ENCODE data around the gene RFX5.

Gene RFX5

DNA sequence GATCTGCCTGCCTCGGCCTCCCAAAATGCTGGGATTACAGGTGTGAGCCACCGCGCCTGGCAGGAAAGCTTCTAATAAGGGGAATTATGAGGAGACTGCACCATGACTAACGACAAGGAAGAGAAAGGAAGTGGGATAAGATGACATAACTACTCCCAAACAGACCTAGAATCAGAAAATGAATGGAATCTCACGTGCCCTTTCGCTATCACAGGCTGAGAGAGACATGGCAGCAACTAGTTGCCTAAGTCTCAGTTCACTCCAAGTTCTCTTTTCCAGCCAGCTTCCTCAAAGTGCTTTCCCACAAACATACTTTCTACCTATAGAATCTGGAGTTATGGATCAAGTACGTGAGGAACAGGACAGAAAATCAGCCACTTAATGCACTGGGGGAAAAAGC, 21.8 kb downstream of the RFX5 start:
- DNase-seq (ENCODE audit: low spot score): no peak

- no peak for DNase-seq (ENCODE audit: low spot score)
Measured at GRCh38 chr1:151324390-151324930, 22.6 kb downstream of the RFX5 start.

- no peak for DNase-seq (ENCODE audit: low spot score)
Measured at GRCh38 chr1:151318975-151319374, 28.1 kb downstream of the RFX5 start.

DNA sequence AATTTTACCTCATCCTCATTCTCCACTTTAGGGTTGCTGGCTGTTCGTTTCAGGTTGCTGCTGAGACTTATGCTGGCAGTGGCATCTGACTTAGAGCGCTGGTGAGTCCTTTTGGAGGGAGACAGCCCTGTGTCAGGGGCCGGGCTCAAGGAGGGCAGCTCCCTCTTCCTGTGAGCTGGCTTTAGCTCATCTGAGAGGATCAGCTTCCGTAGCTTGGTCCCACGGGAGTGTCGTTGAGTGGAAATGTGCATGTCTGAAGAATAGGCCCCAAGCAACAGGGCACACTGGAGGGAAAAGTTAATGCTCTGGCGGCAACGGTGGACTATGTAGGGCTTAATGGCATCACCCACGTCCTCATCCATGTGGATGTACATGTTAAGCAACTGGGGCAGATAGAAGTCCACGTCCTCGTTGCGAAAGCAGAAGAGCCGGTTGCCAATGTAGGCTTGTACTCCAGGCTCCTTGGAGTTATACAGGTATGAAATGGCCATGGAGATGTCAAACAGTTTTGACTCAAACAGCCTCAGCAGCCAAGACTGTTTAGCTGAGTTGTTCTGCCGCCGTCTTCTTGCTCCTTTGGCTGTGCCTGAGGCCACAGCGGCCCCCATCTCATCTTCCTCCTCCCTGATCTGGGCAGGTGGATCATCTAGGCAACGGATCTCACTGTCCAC, 31.4 kb downstream of the RFX5 start:
- no peak for DNase-seq (ENCODE audit: low spot score)

GRCh38 chr1:151314137-151314875, 32.7 kb downstream of the RFX5 start:
- DNase-seq (ENCODE audit: low spot score): peak; percentile 94

- no peak for DNase-seq (ENCODE audit: low spot score)
Measured at GRCh38 chr1:151313501-151313900, 33.6 kb downstream of the RFX5 start.

DNA sequence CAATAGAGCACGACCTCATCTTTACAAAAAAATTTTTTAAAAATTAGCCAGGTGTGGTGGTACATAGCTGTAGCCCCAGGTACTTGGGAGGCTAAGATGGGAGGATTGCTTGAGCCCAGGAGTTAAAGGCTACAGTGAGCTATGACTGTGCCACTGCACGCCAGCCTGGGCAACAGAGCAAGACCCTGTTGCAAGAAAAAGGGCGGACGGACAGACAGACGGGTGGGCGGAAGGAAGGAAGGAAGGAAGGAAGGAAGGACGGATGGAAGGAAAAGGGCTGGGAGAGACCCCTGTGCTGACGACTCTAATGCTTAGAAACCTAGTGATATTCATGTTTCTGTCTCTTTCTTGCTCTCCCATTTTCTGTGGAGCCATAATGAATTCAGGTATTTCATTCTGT, 34.2 kb downstream of the RFX5 start:
- no peak for DNase-seq (ENCODE audit: low spot score)

GRCh38 chr1:151312411-151312810, 34.6 kb downstream of the RFX5 start:
- no peak for DNase-seq (ENCODE audit: low spot score)

- DNase-seq (ENCODE audit: low spot score): peak; percentile 87
Measured at GRCh38 chr1:151311589-151312331, 35.3 kb downstream of the RFX5 start.

GRCh38 chr1:151311011-151311410, 36.0 kb downstream of the RFX5 start:
- DNase-seq (ENCODE audit: low spot score): no peak

- no peak for DNase-seq (ENCODE audit: low spot score)
Measured at GRCh38 chr1:151309811-151310323, 37.2 kb downstream of the RFX5 start.

DNA sequence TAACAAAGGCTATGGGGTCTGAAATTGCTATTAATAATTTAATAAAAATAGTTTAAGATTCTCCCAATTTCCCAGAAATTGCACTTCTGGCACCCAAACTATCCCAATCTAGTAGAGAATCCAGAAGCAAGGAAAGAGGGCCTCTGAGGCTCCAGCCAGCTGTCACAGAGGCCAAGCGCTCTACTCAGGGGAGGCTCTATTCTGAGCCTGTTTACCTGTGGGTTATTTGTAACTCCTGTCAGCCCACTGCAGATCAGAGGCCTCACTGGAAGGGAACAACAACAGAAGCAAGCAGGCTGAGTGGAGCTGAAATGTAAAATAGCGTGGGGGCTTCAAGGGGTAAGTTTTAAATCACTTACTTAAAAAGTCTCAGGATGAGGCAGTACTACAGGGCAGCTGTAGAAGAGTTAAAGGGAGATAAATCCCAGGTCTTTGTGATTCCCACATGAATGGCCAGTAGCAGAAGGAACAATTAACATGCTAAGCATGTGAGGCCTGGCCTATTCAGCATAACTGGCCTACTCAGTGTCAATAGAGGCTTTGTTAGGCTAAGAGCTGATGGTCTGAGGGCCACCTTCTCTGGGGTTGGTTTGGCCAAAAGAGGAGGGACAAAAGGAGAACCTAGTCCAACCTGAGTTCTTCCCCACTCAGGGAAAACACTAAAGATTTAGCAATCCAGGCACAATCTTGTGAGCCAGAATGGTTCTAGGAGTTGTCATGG, 52.1 kb downstream of the RFX5 start:
- DNase-seq (ENCODE audit: low spot score): peak; percentile 83

DNA sequence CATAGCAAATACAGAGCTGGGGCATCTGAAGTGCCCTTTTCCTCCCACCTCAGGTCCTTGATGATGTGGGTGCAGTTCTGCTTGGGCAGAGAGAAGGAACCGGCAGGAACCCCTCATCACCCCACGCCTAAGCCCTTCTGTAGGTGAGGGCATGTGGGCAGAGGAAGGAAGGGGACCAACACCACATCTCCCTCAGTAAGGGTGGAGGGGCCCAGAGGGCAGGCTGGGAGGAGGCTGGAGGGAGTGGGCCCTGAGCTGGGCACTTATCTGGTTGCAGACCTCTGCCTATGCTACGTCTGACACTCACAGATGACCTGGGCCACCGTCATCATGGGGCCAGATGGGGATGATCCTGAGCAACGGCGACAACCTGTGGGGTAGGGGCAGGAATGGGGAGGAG, 54.0 kb downstream of the RFX5 start:
- DNase-seq (ENCODE audit: low spot score): no peak

- DNase-seq (ENCODE audit: low spot score): no peak
Measured at GRCh38 chr1:151292207-151293030, 54.6 kb downstream of the RFX5 start.

DNA sequence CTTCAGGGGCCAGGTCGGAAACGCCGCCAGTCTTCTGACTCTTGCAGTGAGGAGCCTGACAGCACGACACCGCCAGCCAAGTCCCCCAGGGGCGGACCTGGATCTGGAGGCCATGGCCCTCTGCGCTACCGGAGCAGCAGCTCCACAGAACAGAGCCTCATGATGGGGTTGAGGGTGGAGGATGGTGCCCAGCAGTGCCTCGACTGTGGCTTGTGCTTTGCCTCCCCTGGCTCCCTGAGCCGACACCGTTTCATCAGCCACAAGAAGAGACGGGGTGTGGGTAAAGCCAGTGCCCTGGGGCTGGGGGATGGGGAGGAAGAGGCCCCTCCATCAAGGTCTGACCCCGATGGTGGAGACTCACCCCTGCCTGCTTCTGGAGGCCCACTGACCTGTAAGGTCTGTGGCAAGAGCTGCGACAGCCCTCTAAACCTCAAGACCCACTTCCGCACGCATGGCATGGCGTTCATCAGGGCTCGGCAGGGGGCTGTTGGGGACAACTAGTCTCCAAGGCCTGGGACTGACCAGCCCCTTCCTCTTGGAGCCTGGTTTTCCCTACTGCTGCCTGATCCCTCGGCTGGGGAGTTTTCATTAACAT, 56.2 kb downstream of the RFX5 start:
- no peak for DNase-seq (ENCODE audit: low spot score)

Data from putamen (tissue), 1 donor.